Neuron (in vitro differentiated cells): ENCODE data around the gene SRGAP2B.
"Not testable (repeated sequence)": the region's sequence is repeated elsewhere in the genome, so short reads cannot be mapped to it uniquely, and the experiment has no call there.

Experiments
- H2AFZ ChIP-seq: one replicate; pipeline ENCODE4 v1.6.1; 2013; ENCODE audit warnings: low read depth, mild to moderate bottlenecking, inconsistent platforms, low read length, moderate library complexity
- H3K27me3 ChIP-seq: one replicate; pipeline ENCODE4 v1.6.1; 2013; ENCODE audit warnings: low read length; ENCODE audit not compliant: insufficient read depth
- H3K36me3 ChIP-seq: one replicate; pipeline ENCODE4 v1.6.1; 2013; ENCODE audit warnings: low read length; ENCODE audit not compliant: insufficient read depth
- H3K4me1 ChIP-seq: one replicate; pipeline ENCODE4 v1.6.1; 2013; ENCODE audit warnings: low read length; ENCODE audit not compliant: insufficient read depth
- H3K4me3 ChIP-seq: 2 replicates; pipeline ENCODE4 v1.5.1; 2013; ENCODE audit warnings: mild to moderate bottlenecking, low read length, moderate library complexity
- H3K9me3 ChIP-seq: one replicate; pipeline ENCODE4 v1.6.1; 2013; ENCODE audit warnings: low read length

Gene SRGAP2B

DNA sequence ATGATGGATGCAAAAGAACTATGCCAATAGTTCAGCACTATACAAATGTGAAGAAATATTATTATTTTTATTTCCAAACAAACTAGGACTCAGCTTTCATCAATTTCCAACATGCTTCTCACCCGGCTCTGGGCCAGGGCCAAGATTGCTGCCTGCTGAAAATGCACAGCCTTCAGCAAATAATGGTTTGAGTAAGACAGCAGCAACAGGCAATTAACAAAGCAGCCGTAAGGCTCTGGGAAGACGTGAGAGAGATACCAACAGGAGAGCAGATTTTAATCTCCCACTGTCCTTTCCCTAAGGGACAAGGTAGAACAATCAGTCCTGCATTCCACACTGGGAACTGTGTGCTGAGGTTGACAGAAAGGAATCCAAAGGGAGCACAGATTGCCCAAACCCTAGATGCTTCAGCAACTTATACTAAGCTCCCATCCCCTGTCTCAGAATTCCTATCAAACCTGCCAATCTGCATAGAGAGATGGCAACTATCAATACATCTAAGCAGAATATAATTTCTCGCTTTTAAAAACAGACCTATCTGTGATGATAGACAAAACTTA, 134.1 kb downstream of the SRGAP2B start:
- not testable (repeated sequence) for H2AFZ ChIP-seq, H3K36me3 ChIP-seq, H3K27me3 ChIP-seq, H3K9me3 ChIP-seq, H3K4me1 ChIP-seq, H3K4me3 ChIP-seq

DNA sequence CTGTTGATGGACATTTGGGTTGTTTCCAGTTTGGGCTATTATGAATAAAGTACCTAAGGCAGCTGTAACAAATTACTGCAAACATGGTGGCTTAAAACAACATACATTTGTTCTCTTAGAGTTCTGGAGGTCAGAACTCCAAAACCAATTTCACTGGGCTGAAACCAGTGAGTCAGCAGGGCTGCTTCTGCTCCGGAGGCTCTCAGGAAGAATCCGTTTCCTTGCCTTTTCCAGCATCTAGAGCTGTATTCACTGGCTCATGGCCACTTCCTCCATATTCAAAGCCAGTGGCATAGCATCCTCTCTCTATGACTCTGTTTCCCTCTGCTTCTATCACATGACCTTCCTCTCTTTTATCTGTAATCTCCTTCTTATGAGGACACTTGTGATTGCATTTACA, 146.7 kb downstream of the SRGAP2B start:
- H3K27me3 ChIP-seq: not testable (repeated sequence)

DNA sequence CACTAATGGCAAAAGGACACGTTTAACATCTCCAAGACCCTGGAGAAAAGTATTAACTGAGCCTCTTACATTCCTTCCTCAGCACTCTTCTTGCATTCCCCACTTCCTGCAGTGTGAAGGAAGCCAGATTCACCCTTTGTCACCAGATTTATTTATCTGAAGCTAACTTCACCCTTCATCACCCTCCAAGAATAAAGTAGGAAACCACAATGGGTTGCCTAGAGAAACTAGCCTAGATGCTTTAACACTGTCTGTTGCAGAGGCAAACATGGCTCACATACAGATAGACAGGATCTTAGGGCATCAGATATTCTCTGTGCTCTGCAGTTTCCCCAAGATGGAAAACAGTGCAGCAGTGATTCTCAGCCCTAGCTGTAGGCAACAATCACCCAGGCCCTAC, 147.6 kb downstream of the SRGAP2B start:
- H3K9me3 ChIP-seq, H3K36me3 ChIP-seq, H3K4me3 ChIP-seq, H2AFZ ChIP-seq, H3K4me1 ChIP-seq, H3K27me3 ChIP-seq: not testable (repeated sequence)

More for the DNA sequence above, 146.7 kb downstream of the SRGAP2B start:
- H3K9me3 ChIP-seq, H3K4me1 ChIP-seq, H3K4me3 ChIP-seq, H3K36me3 ChIP-seq, H2AFZ ChIP-seq: not testable (repeated sequence)

DNA sequence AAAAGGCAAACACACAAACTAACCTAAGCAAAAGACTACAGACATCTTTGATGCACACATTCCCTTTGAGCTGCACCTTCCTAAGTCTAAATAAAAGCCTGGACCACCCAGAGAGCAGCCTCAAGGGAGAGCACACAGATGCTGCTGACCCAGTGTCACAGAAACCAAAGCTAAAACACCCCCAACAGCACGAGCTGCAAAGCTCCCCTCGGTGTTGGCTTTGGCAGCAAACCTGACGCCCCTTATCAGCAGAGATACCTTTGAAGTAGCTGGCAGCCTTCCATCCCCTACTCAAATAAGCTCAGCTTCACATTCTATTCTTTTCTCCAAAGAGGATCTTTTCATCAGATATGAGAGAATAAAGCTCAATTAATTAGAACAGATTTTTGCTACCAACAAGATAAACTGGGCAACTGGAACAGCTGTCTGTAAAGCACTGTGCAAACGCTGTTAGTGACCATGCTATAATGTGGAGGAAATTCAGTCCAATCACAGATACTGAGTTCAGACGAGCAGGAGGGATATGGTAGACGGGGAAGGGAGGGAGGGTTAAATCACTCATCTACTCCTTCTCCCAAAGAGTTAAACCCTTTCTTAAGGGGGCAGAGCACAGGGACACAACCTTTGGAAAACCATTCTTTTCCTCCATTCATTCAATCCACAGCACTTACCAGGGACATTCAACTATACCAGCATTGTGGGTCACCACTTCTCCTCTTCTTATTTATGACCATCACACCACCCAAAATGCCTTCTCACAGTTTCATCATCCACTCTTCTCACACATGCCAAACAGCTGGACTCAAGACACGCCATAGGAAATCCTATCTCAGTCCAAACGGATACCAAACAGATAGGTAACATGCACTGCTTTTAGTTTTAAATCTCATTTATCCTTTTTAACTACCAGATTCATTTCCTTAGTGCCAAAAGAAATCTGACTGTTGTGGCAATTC, 148.3 kb downstream of the SRGAP2B start:
- H2AFZ ChIP-seq, H3K4me1 ChIP-seq, H3K27me3 ChIP-seq, H3K9me3 ChIP-seq, H3K4me3 ChIP-seq, H3K36me3 ChIP-seq: not testable (repeated sequence)

DNA sequence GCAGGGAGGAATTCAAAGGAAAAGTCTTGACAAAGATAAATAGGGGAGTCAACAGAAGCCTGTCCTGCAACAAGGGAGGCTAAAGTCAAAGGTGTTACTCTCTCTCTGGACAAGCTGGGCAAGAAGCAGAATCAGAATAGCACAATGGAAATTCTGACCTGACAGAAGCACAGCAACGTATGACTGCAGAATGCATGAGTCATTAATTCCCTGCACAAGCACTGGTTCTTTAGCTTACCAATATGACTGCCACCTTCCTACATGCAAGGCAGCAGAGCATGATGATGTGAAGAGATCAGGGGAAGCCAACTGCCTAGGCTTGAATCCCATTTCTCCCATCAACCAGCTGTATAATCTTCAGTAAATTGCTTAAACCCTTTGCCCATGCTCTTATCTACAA, 153.4 kb downstream of the SRGAP2B start:
- not testable (repeated sequence) for H3K4me1 ChIP-seq, H3K27me3 ChIP-seq, H3K36me3 ChIP-seq, H2AFZ ChIP-seq, H3K9me3 ChIP-seq, H3K4me3 ChIP-seq

DNA sequence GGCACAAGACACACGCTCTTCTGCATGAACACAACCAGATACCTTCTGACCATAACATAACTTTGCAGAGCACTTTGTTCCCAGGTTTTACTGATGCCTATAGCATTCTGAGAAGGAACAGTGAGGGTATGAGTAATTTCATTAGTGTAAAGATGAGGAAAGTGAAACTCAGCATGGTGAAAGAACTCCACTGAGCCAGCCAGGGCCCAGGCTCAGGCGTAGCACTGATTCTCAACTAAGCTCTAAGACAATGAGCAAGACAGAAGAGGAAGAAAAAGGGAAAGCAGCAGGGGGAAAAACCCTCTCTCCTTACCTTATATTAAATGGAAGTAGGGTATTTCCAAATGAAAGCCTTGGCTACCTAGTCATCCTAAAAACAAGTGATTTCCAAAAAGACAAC, 155.1 kb downstream of the SRGAP2B start:
- not testable (repeated sequence) for H3K4me3 ChIP-seq, H3K4me1 ChIP-seq, H3K36me3 ChIP-seq, H2AFZ ChIP-seq, H3K9me3 ChIP-seq, H3K27me3 ChIP-seq

DNA sequence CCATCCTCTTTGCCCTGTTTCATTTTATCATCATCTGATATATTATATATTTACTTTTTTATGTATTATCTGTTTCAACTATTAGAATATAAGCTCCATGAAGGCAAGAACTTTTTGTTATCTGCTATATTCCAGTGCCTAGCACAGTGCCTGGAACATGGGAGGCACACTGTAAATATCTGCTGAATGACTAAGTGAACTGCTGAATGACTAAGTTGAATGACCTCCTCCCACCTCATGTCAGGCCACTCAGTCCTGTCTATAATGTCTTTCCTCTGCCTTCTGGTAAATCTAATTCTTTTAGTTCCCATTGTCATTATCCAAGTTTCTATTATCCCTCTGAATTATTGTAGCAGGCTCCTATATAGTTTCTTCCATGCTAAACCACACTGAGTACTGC, 156.5 kb downstream of the SRGAP2B start:
- not testable (repeated sequence) for H3K4me1 ChIP-seq, H3K27me3 ChIP-seq, H2AFZ ChIP-seq, H3K4me3 ChIP-seq, H3K36me3 ChIP-seq, H3K9me3 ChIP-seq

DNA sequence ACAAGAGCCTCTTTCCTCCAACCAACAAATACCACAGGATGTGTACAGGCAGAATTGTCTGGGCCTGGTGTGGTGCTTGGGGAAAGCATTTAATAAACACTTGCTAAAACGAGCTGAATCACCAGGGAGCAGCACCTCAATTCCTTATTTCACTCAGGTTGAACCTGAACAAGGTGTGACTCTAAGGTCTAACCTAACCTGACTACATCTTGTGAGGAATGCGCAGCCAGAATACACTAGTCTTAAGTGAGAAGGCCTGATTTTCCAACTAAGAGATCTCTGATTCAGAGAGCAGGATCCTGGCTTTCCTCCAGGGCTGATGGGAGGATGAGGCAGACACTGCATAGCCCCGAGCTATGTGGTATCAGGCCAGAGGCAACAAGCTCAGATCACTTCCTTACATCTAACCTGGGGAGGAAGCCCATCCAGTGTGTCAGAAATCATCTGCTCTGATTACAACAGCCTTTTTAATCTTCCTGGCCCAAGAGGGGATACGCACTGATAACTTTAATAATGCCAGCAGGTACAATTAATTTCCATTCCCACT, 158.9 kb downstream of the SRGAP2B start:
- not testable (repeated sequence) for H3K9me3 ChIP-seq, H3K4me1 ChIP-seq, H3K27me3 ChIP-seq, H2AFZ ChIP-seq, H3K4me3 ChIP-seq, H3K36me3 ChIP-seq

DNA sequence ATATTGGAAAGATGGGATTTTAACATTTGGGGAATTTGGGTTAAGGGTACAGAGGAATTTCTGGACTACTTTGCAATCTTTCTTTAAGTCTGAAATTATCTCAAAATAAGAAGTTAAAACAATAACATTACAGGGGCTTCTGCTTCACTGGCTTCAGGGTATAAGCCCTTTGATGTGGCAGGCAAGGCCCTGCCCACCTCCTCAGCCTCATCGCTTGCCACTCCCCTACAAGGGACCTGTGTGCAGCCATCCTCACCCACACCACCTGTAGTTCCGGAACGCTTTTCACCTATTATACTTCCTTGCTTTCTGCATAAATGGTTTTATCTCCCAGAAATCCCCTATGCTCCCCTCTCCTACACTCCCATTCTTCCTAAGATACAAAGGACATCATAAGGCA, 159.8 kb downstream of the SRGAP2B start:
- H3K36me3 ChIP-seq, H3K4me1 ChIP-seq, H2AFZ ChIP-seq, H3K9me3 ChIP-seq, H3K27me3 ChIP-seq, H3K4me3 ChIP-seq: not testable (repeated sequence)

DNA sequence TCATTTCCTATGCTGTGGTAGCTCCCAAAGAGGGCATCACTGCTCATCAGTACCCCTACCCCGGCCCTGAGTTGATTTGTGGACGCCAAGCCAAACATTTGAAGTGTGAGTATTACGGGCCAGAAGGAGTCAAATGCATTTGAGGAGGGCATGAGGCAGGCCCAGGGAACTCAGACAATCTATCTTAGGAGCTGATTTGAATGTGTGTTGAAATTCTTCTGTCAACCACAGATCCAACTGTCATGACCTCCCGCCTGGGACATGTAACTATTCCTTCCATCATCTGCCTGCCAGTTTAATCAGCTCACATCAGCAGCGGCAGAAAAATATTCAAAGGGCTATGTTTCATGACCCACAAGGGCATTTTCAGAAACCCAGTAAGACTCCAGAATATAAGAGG, 162.1 kb downstream of the SRGAP2B start:
- H3K36me3 ChIP-seq, H2AFZ ChIP-seq, H3K4me1 ChIP-seq, H3K27me3 ChIP-seq, H3K4me3 ChIP-seq, H3K9me3 ChIP-seq: not testable (repeated sequence)

DNA sequence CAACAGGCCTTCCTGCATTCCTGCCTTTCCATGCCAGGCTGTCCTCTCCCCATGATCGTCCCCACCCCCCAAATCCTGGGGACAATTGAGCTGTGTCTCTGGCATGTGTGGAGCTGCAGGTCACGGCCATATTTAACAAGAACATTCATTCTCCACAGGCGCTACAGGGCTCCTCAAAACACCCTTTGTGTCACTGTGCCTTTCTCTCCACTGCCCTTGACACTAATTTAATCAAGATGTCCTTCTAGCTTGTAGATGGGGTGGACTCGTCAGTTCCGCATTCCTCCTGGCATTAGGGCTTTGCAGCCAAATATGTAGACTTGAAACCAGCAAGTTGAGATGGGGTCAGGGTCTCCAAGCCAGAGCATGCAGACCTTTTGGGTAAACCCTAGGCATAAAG, 163.0 kb downstream of the SRGAP2B start:
- not testable (repeated sequence) for H3K9me3 ChIP-seq, H3K4me3 ChIP-seq, H3K4me1 ChIP-seq, H2AFZ ChIP-seq, H3K27me3 ChIP-seq, H3K36me3 ChIP-seq

DNA sequence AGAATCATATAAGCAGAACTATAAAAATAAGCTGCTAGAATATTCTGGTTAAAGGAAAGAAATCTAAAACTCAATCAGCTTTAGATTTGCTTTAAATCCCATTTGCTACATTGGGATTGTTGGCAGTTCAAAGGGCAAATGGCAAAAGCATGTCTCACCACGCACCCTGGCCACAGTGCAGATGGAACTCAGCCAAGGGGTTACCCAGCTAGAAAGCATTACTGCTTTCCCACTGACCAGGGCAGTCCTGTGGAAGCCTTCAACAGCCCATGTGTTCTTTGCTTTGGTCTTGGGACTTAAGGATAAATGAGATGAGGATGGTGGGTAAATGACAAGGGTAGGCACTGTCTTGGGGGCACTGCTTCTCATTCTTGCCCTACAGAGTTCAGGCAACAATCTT, 163.6 kb downstream of the SRGAP2B start:
- not testable (repeated sequence) for H3K4me1 ChIP-seq, H3K4me3 ChIP-seq, H2AFZ ChIP-seq, H3K27me3 ChIP-seq, H3K9me3 ChIP-seq, H3K36me3 ChIP-seq

DNA sequence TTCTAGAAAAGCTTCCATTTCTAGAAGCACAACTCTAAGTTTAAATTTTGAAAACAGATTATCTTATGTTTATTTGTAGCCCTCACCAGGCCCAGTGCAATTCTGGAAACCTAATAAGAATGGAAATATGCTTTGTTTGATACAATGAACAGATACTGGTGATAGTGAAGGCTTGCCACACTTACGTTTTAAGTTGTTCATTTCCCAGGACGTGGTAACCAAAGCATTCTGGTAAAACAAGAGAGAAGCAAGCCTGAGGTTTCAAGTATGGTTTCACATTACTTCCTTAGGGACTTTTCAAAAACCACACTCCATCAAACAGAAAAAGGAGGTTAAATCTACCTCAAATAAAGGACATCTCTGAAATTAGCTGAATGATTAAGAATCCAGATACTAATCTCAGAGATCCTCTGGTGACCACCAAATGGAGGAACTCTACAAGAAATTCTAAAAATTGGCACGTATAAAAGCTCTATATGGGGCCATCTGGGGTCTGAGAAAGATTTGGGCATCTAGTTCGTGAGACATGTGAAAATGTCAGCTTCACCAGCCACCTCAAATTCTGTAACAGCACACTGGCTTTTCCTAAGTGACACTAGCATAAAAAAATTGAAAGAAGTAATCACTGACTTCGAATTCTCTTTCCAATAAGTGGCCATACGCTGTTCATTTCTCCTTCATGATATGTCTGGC, 164.9 kb downstream of the SRGAP2B start:
- H3K27me3 ChIP-seq, H3K4me1 ChIP-seq, H2AFZ ChIP-seq, H3K9me3 ChIP-seq, H3K4me3 ChIP-seq, H3K36me3 ChIP-seq: not testable (repeated sequence)
